GM12801 (cell line): ENCODE results near the gene PBRM1.

Experiments used
- CTCF ChIP-seq: IDR thresholded peaks from one replicate; pipeline ENCODE4 v1.5.1; 2011; ENCODE audit warnings: control low read depth; ENCODE audit not compliant: insufficient read length; ENCODE audit errors: extremely low read depth

PBRM1 gene

GRCh38 chr3:52521881-52522650 is 163.6 kb downstream of the PBRM1 start:
- no peak for TF ChIP-seq CTCF

GRCh38 chr3:52521488-52521824 is 164.3 kb downstream of the PBRM1 start:
- TF ChIP-seq CTCF: no peak

DNA sequence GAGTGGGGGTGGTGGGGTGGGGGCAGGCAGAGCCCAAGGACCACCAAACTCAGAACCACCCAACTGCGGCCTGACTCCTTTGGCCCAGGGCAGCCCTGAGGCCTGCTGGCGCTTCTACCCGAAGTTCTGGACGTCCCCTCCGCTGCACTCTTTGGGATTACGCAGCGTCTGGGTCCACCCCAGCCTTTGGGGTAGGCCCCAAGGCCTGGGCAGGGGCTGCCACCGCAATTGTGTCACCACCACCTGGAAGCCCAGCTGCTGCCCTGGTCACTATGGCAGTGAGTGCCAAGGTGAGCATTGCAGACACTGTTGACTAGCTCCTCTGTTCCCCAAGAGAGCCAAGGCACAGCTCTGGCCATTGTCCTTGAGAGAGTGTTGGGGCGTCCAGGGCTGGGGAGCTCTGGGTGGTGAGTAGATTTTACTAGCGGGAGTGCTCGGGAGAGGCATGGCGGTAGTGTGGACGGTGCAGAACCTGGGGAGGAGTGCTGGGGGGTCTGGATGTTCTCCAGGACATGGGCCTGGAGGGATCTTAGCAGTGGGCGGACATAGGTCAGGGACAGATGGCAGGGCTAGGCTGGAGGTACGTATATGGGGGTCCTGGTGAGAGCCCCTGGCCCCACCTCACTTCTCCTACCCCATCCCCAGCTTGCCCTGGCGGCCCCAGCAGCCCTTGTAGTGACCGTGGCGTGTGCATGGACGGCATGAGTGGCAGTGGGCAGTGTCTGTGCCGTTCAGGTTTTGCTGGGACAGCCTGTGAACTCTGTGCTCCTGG is 164.8 kb downstream of the PBRM1 start:
- no peak for TF ChIP-seq CTCF

GRCh38 chr3:52520141-52520667 is 165.5 kb downstream of the PBRM1 start:
- no peak for TF ChIP-seq CTCF

DNA sequence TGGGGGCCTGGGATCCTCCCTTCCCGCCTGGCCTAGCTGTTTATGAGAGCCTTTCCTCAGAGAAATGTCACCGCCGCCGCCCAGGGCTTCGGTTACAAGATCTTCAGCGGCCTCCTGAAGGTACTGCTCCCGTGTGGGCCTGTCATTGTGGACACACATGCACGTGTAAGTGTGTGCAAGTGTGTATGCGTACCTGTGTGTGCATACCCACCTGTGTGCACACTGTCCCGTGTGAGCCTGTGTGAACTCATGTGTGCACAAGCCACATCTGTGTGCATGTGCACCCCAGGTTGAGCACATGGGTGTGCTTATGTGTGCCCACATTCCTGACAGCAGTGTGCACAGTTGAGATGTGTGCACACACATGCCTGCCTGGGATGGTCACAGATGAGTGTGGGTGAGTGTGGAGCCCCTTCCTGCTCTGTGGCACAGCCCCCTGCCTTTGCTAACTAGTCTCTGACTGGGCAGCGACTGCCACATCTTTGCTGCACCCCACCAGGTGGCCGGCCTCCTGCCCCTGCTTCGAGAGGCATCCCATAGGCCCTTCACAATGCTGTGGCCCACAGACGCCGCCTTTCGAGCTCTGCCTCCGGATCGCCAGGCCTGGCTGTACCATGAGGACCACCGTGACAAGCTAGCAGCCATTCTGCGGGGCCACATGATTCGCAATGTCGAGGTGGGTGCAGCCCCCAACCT is 166.1 kb downstream of the PBRM1 start:
- no peak for TF ChIP-seq CTCF

GRCh38 chr3:52518723-52519444 is 166.8 kb downstream of the PBRM1 start:
- TF ChIP-seq CTCF: no peak
